Activated naive CD4-positive, alpha-beta T cell treated with anti-CD3 and anti-CD28 coated beads, Interleukin-2, amount 50 U/mL, for 72 hours (primary cell): ENCODE measurements around the gene CUL9. TPM values are rescaled to one million over a fixed set of nuclear protein-coding genes. Genes with fewer than 3 reads are reported as not detected.
A peak's percentile ranks its signal among the peaks of the same experiment; 100 is the strongest.

Experiments used
- ATAC-seq, 2 donors: fragments of 150-1000 bp; cut with Tn5 transposase; 2 replicates each; pipeline ENCODE4 v1.10.0; 2021; ENCODE audit warnings: mild to moderate bottlenecking in 2 of 2, moderate library complexity in 2 of 2
- DNase-seq, 2 donors: peaks; one replicate each; pipeline ENCODE4 v3.0.0; 2021 to 2022; ENCODE audit warnings: low spot score in 2 of 2
- H3K27ac Mint-ChIP-seq, 2 donors: one replicate each; pipeline ENCODE4 v1.8.0; 2022; ENCODE audit warnings: mild to moderate bottlenecking in 2 of 2, mixed read lengths in 2 of 2
- H3K36me3 Mint-ChIP-seq, 2 donors: one replicate each; pipeline ENCODE4 v1.8.0; 2022; ENCODE audit warnings: mixed read lengths in 2 of 2
- H3K9me3 Mint-ChIP-seq, 2 donors: one replicate each; pipeline ENCODE4 v1.8.0; 2022; ENCODE audit warnings: mixed read lengths in 2 of 2
- total RNA-seq, 2 donors: library from RNA; stranded (reverse); gene quantifications; one replicate each; pipeline ENCODE4 v1.2.3, GENCODE V29; 2022

CUL9 gene
- total RNA-seq, 2 donors from 2014 or later = 45.7 to 88.0 TPM

DNA sequence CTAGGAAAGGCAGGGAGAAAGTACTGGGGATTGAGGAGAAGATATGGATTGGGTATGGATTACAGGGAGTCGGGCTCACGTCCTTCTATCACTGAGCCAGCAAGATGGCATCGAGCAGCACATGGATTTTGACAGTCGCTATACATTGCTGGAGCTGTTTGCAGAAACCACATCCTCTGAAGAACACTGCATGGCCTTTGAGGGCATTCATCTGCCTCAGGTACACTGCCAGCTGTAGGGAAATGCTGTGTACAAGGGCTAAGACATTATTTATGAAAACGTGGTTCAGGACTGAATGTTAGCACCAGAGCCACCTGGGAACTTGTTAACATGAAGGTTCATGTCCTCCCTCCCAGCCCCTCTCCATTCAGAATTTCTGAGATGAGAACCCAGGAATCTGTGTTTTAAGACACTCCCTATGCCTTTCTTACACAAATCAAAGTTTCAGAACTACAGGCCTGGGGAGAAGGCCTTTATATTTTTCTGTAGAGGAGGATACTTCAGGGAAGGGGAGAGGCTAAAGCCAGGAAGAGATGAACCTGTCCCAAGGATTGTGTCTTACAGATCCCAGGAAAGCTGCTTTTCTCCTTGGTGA, 3.5 kb downstream of the CUL9 start:
- DNase-seq (no peak), ATAC-seq (no peak)
- Mint-ChIP-seq H3K36me3 (peaks cover 0 to 12% of the 10 kb centered on the region in 2 donors), H3K27ac (peak overlapping the region; percentile 53 to 91), H3K9me3 (no peaks in the 10 kb centered on the region)

DNA sequence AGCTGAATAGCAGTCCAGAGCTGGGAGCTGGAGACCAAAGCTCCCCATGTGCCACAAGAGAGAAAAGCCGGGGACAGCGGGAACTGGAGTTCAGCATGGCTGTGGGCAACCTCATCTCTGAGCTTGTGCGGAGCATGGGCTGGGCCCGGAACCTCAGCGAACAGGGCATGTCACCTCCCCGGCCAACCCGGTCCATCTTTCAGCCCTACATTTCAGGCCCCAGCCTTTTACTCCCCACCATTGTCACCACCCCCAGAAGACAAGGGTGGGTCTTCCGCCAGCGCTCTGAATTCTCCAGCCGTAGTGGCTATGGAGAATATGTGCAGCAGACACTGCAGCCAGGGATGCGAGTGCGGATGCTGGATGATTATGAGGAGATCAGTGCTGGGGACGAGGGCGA, 4.0 kb downstream of the CUL9 start:
- Mint-ChIP-seq H3K27ac (peak overlapping the region in 1 of 2 donors; percentile 91), H3K9me3 (no peaks in the 10 kb centered on the region), H3K36me3 (peaks cover 0 to 12% of the 10 kb centered on the region in 2 donors)
- no peak for DNase-seq
- no peak for ATAC-seq

DNA sequence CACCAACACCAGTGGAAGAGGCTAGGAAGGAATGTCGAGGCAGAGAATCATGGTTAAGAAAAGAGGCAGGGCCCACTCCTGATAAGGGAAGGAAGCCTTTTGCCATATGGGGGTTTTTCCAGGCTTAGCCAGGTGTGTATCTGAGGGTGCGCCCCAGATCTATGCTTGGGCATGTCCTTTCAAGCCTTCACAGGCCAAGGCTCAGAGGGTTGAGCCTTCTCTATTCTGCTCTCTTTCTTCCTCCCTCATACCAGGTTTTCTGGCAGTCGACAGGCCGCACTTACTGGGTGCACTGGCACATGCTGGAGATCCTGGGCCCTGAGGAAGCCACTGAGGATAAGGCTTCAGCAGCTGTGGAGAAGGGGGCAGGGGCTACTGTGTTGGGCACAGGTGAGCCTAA, 4.7 kb downstream of the CUL9 start:
- no peak for ATAC-seq
- H3K27ac Mint-ChIP-seq = peak overlapping the region; percentile 56 to 91

DNA sequence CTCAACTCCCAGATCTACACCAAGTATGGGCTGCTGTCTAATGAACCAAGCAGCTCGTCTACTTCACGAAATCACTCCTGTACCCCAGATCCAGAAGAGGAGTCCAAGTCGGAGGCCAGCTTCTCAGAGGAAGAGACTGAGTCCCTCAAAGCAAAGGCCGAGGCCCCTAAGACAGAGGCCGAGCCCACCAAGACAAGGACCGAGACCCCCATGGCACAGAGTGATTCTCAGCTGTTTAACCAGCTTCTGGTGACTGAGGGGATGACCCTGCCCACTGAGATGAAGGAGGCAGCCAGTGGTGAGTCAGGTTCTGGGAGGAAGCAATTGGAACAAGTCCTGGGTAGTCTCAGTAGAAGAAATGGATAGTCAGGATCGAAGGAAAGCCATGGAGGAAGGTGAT, 5.8 kb downstream of the CUL9 start:
- H3K9me3 Mint-ChIP-seq = no peaks in the 10 kb centered on the region
- no peak for DNase-seq
- peak overlapping the region; percentile 32 to 91 for H3K27ac Mint-ChIP-seq
- peaks cover 0 to 6% of the 10 kb centered on the region in 2 donors for H3K36me3 Mint-ChIP-seq
- no peak for ATAC-seq

More for the DNA sequence above, 4.7 kb downstream of the CUL9 start:
- DNase-seq = no peak
- Mint-ChIP-seq H3K36me3 (peaks cover 0 to 12% of the 10 kb centered on the region in 2 donors), H3K9me3 (no peaks in the 10 kb centered on the region)

DNA sequence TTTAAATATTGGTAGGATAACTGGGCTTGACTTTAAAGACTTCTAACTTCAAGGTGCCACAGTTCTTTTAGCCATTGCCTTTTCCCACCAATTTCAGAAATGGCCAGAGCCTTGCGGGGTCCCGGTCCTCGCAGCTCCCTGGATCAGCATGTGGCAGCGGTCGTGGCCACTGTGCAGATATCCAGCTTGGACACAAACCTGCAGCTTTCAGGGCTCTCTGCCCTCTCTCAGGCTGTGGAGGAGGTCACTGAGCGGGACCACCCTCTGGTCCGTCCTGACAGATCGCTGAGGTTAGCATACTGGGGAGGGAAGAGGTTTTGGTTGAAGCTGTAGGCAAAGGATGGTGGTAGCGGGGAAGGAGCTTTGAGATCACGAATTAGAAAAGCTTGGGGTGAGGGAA, 6.4 kb downstream of the CUL9 start:
- H3K36me3 Mint-ChIP-seq = peaks cover 0 to 6% of the 10 kb centered on the region in 2 donors
- DNase-seq (no peak), ATAC-seq (no peak)
- H3K27ac Mint-ChIP-seq = no peak overlapping the region
- H3K9me3 Mint-ChIP-seq = no peaks in the 10 kb centered on the region

DNA sequence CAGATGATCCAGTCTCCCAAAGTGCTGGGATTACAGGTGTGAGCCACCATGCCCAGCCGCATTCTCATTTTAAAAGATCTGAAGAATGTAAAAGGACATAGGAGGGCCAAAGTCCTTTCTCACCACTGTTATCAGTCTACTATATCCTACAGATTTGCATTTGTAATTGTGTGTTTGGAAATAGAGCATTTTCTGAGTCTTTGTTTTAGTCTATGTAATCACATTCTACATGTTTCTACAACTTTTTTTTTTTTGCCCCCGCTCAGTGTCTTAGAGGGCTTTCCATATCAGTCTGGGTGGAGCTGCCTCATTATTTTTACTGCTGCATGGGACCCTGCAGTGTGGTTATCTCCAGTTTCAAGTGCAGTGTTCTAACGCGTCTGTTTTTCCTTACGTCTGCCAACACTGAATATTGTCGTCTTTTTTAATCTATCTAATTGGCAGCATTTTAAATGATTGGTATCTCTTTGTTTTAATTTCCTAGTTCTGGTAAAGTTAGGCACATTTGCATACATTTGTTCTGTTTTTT, 7.8 kb downstream of the CUL9 start:
- no peak overlapping the region for H3K27ac Mint-ChIP-seq
- ATAC-seq = no peak
- peaks cover 0 to 6% of the 10 kb centered on the region in 2 donors for H3K36me3 Mint-ChIP-seq
- no peaks in the 10 kb centered on the region for H3K9me3 Mint-ChIP-seq
- DNase-seq = no peak

DNA sequence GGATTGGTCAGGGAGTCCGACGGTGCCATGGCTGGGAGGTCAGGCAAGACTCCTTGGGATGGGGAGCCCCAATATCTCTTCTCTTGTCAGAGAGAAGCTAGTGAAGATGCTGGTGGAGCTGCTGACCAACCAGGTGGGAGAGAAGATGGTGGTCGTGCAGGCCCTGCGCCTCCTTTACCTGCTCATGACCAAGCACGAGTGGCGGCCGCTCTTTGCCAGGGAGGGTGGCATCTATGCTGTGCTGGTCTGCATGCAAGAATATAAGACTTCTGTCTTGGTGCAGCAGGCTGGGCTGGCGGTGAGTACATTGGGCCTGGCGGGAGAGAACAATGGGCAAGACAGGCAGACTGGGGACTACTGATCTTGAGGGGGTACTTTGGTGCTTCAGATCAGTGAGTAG, 10.9 kb downstream of the CUL9 start:
- ATAC-seq (no peak), DNase-seq (no peak)
- Mint-ChIP-seq H3K36me3 (peaks cover 0 to 6% of the 10 kb centered on the region in 2 donors), H3K27ac (peak overlapping the region in 1 of 2 donors; percentile 74), H3K9me3 (no peaks in the 10 kb centered on the region)

DNA sequence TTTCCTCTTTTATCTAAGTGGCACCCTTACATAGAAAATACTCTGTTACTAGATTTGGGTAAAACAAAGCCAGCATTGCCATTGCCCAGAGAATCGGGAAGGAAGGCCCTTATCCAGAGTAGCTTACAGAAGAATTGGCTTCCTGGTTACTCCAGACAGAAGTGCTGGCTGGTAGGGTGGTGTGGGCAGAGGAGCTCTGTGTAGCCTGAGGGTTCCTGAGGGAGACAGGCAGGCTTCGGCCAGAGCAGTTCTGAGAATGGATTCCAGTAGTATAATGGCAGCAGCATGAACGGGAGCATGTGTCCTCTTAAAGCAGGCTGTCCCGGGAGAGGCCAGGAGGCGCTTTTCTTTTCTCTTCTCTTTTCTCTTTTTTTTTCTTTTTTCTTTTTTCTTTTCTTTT, 11.9 kb downstream of the CUL9 start:
- H3K9me3 Mint-ChIP-seq = no peaks in the 10 kb centered on the region
- H3K36me3 Mint-ChIP-seq = peaks cover 0 to 6% of the 10 kb centered on the region in 2 donors
- no peak for DNase-seq
- H3K27ac Mint-ChIP-seq = peak overlapping the region in 1 of 2 donors; percentile 47
- no peak for ATAC-seq

DNA sequence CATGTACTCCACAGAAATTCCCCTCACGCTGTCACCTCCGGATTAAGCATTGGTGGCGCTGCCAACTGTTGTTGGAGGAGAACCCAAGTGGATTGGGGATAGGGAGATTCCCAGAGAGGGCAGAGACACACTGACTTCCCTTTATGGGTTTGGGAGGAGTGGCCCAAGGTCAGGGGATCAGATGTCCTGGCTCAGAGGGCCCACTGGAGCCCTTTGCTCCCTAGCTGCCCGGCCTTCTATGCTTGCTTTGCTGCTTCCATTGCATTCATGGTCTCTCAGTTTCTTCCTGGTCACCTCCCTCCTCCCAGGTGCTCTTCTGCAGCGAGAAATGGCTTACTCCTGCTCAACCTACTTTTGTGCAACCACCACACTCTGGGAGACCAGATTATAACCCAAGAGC, 14.3 kb downstream of the CUL9 start:
- Mint-ChIP-seq H3K27ac (peak overlapping the region in 1 of 2 donors; percentile 88), H3K36me3 (peaks cover 0 to 6% of the 10 kb centered on the region in 2 donors), H3K9me3 (no peaks in the 10 kb centered on the region)
- no peak for DNase-seq
- ATAC-seq = no peak

DNA sequence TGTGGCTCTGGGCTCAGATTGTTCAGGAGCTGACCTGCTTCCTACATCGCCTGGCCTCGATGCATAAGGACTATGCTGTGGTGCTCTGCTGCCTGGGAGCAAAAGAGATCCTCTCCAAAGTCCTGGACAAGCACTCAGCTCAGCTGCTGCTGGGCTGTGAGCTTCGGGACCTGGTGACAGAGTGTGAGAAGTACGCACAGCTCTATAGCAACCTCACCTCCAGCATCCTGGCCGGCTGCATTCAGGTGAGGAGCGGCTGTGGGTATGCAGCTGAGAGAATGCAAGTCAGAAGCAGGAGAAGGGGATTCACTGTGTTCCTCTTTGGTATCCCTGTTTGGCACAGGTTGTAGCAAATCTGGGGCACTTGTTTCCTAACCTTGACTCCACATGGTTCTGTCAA, 17.9 kb downstream of the CUL9 start:
- H3K36me3 Mint-ChIP-seq = peaks cover 0 to 9% of the 10 kb centered on the region in 2 donors
- H3K27ac Mint-ChIP-seq = peak overlapping the region in 1 of 2 donors; percentile 8
- DNase-seq (no peak), ATAC-seq (no peak)
- H3K9me3 Mint-ChIP-seq = no peaks in the 10 kb centered on the region

DNA sequence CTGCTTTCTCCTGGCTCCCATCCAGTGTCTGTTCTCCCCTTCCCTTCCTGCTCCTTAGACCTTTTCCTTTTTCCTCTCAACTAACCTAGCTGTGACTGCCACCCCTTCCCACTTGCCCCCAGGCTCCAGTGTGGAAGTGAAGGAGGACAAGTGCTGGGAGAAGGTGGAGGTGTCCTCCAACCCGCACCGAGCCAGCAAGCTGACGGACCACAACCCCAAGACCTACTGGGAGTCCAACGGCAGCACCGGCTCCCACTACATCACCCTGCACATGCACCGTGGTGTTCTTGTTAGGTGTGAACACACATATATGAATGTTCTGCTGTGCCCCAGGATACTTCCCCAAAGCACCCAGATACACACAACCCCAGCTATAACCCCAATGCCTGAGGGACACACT, 18.5 kb downstream of the CUL9 start:
- no peak for DNase-seq
- peak overlapping the region in 1 of 2 donors; percentile 42 for H3K27ac Mint-ChIP-seq
- H3K36me3 Mint-ChIP-seq = peaks cover 0 to 9% of the 10 kb centered on the region in 2 donors
- H3K9me3 Mint-ChIP-seq = no peaks in the 10 kb centered on the region
- no peak for ATAC-seq

DNA sequence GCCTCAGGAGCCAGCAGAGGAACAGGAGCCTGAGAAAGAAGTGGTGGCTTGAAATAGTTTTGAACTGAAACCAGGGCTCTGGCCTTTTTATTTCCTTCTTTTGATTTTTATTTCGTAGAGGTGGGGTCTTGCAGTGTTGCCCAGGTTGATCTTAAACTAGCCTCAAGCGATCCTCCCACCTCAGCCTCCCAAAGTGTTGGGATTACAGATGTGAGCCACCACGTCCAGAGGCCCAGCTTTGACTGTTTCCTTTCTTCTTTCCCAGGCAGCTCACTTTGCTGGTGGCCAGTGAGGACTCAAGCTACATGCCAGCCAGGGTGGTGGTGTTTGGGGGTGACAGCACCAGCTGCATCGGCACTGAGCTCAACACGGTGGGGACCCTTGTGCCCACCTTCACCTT, 20.5 kb downstream of the CUL9 start:
- H3K36me3 Mint-ChIP-seq = peaks cover 0 to 9% of the 10 kb centered on the region in 2 donors
- ATAC-seq = no peak
- H3K9me3 Mint-ChIP-seq = no peaks in the 10 kb centered on the region
- peak overlapping the region; percentile 42 to 44 for H3K27ac Mint-ChIP-seq
- no peak for DNase-seq

DNA sequence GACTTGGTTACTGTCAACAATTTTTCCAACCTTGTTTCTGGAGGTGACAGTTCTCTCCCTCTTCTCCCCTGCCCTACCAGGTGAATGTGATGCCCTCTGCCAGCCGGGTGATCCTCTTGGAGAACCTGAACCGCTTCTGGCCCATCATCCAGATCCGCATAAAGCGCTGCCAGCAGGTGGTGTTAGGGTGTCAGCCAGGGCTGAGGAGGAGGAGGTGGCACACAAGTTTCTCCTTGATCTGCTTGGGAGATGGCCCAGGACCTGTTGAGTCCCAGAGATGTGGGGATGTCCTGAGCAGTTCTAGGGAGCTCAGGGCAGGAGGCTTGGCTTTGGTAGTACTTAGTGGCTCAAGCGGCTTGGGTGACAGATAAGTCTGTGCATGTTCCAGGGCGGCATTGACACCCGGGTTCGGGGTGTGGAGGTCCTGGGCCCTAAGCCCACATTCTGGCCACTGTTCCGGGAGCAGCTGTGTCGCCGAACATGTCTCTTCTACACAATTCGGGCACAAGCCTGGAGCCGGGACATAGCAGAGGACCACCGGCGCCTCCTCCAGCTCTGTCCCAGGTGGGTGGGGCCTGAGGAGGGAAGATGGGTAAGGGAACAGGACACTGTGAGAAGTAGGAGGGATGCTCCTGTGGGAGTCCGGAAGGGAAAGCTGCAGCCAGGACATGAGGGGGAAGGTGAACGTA, 21.2 kb downstream of the CUL9 start:
- DNase-seq (no peak), ATAC-seq (no peak)
- Mint-ChIP-seq H3K27ac (peak overlapping the region; percentile 74 to 77), H3K36me3 (peaks cover 0 to 9% of the 10 kb centered on the region in 2 donors), H3K9me3 (no peaks in the 10 kb centered on the region)

DNA sequence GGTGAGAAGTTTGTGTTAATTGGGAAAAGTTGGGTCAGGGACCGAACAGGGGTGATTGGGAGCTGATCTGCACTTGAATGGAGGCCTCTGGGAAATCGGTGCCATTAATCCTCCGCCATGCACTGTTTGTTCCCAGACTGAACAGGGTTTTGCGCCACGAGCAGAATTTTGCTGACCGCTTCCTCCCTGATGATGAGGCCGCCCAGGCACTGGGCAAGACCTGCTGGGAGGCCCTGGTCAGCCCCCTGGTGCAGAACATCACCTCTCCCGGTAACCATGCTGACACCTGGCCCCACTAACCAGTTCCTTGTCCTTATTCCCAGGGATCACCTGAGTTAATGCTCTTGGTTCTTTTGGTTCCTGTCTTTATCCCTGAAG, 21.7 kb downstream of the CUL9 start:
- Mint-ChIP-seq H3K27ac (peak overlapping the region; percentile 74 to 77), H3K36me3 (peaks cover 0 to 9% of the 10 kb centered on the region in 2 donors), H3K9me3 (no peaks in the 10 kb centered on the region)
- DNase-seq (no peak), ATAC-seq (no peak)

DNA sequence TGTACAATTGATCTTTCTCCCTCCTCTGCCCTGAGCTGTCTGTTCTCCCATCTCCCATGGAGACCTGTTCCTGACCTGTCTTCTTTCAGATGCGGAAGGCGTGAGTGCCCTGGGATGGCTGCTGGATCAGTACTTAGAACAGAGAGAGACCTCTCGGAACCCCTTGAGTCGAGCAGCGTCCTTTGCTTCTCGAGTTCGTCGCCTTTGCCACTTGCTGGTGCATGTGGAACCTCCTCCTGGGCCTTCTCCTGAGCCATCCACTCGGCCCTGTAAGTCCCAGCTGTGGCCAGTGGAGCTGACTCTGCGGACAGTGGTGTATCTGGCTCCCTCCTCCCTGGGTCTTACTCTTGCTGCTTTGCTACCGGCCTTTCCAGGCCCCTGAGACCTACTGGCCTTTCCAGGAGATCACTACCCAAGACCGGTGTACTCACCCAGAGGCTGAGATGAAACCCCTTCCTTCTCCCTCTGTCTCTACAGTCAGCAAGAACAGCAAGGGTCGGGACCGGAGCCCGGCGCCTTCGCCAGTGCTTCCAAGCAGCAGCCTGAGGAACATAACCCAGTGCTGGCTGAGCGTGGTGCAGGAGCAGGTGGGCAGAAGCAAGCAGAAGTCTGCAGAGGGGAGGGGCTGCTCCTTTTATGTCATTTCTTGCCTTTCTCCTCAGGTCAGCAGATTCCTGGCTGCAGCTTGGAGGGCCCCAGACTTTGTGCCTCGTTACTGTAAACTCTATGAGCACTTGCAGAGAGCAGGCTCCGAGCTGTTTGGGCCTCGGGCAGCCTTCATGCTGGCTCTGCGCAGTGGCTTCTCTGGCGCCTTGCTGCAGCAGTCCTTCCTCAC, 22.5 kb downstream of the CUL9 start:
- H3K36me3 Mint-ChIP-seq = peaks cover 0 to 9% of the 10 kb centered on the region in 2 donors
- H3K9me3 Mint-ChIP-seq = no peaks in the 10 kb centered on the region
- no peak for DNase-seq
- no peak for ATAC-seq
- H3K27ac Mint-ChIP-seq = peak overlapping the region; percentile 33 to 58

DNA sequence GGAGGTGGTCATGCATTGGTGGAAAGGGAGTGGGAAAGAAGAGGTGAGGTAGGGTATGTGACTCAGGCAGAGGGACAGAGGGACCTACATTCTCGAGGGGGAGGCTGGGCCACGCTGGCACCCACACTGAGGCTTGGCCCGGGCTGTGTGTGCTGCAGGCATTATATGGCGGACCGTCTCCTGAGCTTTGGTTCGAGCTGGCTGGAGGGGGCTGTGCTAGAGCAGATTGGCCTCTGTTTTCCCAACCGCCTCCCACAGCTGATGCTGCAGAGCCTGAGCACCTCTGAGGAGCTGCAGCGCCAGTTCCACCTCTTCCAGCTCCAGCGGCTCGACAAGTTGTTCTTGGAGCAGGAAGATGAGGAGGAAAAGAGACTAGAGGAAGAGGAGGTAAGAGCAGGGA, 23.9 kb downstream of the CUL9 start:
- H3K27ac Mint-ChIP-seq = peak overlapping the region in 1 of 2 donors; percentile 75

DNA sequence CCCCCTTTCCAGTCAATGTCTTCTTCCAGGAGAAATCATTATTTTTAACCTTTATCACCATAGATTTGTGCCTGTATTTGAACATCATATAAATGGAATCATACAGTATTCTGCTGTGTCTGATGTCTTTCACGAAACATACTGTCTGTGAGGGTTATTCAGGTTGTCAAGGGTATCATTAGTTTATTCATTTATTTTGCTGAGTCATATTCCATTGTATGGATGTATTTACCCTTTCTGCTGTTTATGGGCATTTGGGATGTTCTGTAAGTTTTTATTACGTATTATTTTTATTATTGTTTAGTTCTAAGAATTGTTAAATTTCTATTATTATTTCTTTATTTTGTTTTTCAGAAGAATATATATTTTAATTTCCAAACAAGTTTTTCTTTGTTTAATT, 25.3 kb downstream of the CUL9 start:
- H3K9me3 Mint-ChIP-seq = no peaks in the 10 kb centered on the region
- no peak overlapping the region for H3K27ac Mint-ChIP-seq
- DNase-seq = no peak
- peaks cover 0 to 9% of the 10 kb centered on the region in 2 donors for H3K36me3 Mint-ChIP-seq
- no peak for ATAC-seq

More for the DNA sequence above, 23.9 kb downstream of the CUL9 start:
- Mint-ChIP-seq H3K9me3 (no peaks in the 10 kb centered on the region), H3K36me3 (peaks cover 0 to 9% of the 10 kb centered on the region in 2 donors)
- DNase-seq (no peak), ATAC-seq (no peak)
